Pancreas (tissue), 10 donors: ENCODE measurements around the gene RUNX1. TPM values are rescaled to one million over a fixed set of nuclear protein-coding genes. Genes with fewer than 3 reads are reported as not detected.

ENCODE experiments used
- ATAC-seq, 4 donors: fragments of 200-7000 bp; cut with Tn5 transposase; one replicate each; pipeline versions ENCODE4 v1.8.0 to v1.9.1; 2020; ENCODE audit warnings: mild to moderate bottlenecking in 4 of 4, moderate library complexity in 4 of 4
- DNase-seq, 6 donors: peaks; one replicate each; pipeline ENCODE4 v3.0.0-alpha.2; 2020
- FAIRE-seq: peaks from 2 replicates; lab custom pipeline; 2012; peaks lifted over from hg19 to GRCh38; lab: Jason Lieb, UNC
- H3K27ac ChIP-seq, 4 donors: fragments of 200-600 bp; sonication (generic); 1 replicate in 3 of 4; 2 replicates in 1 of 4; pipeline versions ENCODE4 v1.5.0 to v1.8.0; 2020
- H3K27me3 ChIP-seq, 4 donors: fragments of 200-600 bp; one replicate each; pipeline ENCODE4 v1.8.0; 2021
- H3K36me3 ChIP-seq, 3 donors: fragments of 200-600 bp; sonication (generic) in 1 of 3; one replicate each; pipeline versions ENCODE4 v1.5.0 to v1.8.0; 2020 to 2021
- H3K4me1 ChIP-seq, 3 donors: fragments of 200-600 bp; one replicate each; pipeline ENCODE4 v1.8.0; 2021
- H3K4me3 ChIP-seq, 4 donors: fragments of 200-600 bp; sonication (generic) in 2 of 4; one replicate each; pipeline versions ENCODE4 v1.5.0 to v1.8.0; 2020 to 2021
- H3K9me3 ChIP-seq, 4 donors: fragments of 200-600 bp; one replicate each; pipeline ENCODE4 v1.8.0; 2021
- WGBS, 2 donors: extraction: QIAGEN DNeasy Blood & Tissue Kit; methylation state at CpG; one replicate each; pipeline ENCODE4 v1.1.7; 2013; 5-methylcytosine and 5-hydroxymethylcytosine counted together
- intact Hi-C, 3 donors: fragments of 100-400 bp; cut with DNase I; formaldehyde crosslinking; loops; one replicate each; pipeline versions ENCODE4 v1.11.1 to v1.14.2; 2022
- polyA plus RNA-seq, 2 donors: library from polyadenylated mRNA; stranded (reverse); fragments of 200-250 nt; gene quantifications; one replicate each; pipeline ENCODE4 v1.2.3, GENCODE V29; 2013
- total RNA-seq, 6 donors: library from RNA; stranded (reverse); fragmentation: NEBNext Ultra II Directional in 4 of 6; extraction: Animal tissue kit (Norgen Biotek cat#: 25700) in 4 of 6; gene quantifications; one replicate each; pipeline versions ENCODE4 v1.2.1 to v1.2.4, GENCODE V29; 2021 to 2023
- TF ChIP-seq, protein P1 (sequence below), 4 donors: fragments of 200-600 bp; sonication (generic) in 3 of 4; IDR thresholded peaks; one replicate each; pipeline versions ENCODE4 v1.5.0 to v1.8.0; 2021; ENCODE audit warnings: antibody characterized with exemption in 4 of 4
- donor health status: healthy with polysubstance abuse.
- donor health status: DM: no; HTN: no; CAD: no; lungs with moderate emphysema.
- donor health status: DM: no; HTN: no; CAD: no.
- donor health status: control.
- donor health status: control.
- donor health status: Bipolar disorder and iron deficiency.
- donor health status: DM: yes; HTN: yes; CAD: no.
- donor health status: DM: no; HTN: no; CAD: no.
- donor health status: DM: no; HTN: no; CAD: no.
- donor health status: DM: yes; HTN: yes; CAD: no.

The RUNX1 gene
- total and polyA plus RNA-seq, 8 donors = 2.1 to 38.2 (median 4.5) TPM

- WGBS, 2 donors = 61 to 65% methylated on average over 10 of the region's 10 CpGs
- no peak for ATAC-seq
- H3K27ac ChIP-seq = no peak overlapping the region
Measured at GRCh38 chr21:34965200-34966174, 83.6 kb downstream of the RUNX1 start.

GRCh38 chr21:34962586-34963222 lies 86.4 kb downstream of the RUNX1 start:
- H3K9me3 ChIP-seq = no peaks in the 10 kb centered on the region
- H3K4me1 ChIP-seq = no peaks in the 10 kb centered on the region
- no peak overlapping the region for H3K4me3 ChIP-seq
- H3K36me3 ChIP-seq = no peaks in the 10 kb centered on the region
- H3K27me3 ChIP-seq = no peaks in the 10 kb centered on the region
- 72 to 78% methylated on average over 16 of the region's 16 CpGs for WGBS, 2 donors
- intact Hi-C loops = no loop called here
- no peak for ATAC-seq
- no peak for FAIRE-seq
- no peak for DNase-seq
- H3K27ac ChIP-seq = no peak overlapping the region
- TF ChIP-seq, protein P1, sequence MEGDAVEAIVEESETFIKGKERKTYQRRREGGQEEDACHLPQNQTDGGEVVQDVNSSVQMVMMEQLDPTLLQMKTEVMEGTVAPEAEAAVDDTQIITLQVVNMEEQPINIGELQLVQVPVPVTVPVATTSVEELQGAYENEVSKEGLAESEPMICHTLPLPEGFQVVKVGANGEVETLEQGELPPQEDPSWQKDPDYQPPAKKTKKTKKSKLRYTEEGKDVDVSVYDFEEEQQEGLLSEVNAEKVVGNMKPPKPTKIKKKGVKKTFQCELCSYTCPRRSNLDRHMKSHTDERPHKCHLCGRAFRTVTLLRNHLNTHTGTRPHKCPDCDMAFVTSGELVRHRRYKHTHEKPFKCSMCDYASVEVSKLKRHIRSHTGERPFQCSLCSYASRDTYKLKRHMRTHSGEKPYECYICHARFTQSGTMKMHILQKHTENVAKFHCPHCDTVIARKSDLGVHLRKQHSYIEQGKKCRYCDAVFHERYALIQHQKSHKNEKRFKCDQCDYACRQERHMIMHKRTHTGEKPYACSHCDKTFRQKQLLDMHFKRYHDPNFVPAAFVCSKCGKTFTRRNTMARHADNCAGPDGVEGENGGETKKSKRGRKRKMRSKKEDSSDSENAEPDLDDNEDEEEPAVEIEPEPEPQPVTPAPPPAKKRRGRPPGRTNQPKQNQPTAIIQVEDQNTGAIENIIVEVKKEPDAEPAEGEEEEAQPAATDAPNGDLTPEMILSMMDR (IDR thresholded peaks at IDR 0.05) = no peak

More at GRCh38 chr21:34965200-34966174, 83.6 kb downstream of the RUNX1 start:
- TF ChIP-seq, protein P1 (IDR thresholded peaks at IDR 0.05) = no peak
- FAIRE-seq (no peak), DNase-seq (no peak)
- Histone ChIP-seq H3K4me1 (no peaks in the 10 kb centered on the region), H3K4me3 (no peak overlapping the region), H3K36me3 (no peaks in the 10 kb centered on the region), H3K9me3 (no peaks in the 10 kb centered on the region), H3K27me3 (no peaks in the 10 kb centered on the region)
- intact Hi-C loops = no loop called here

GRCh38 chr21:34962136-34962535 lies 87.0 kb downstream of the RUNX1 start:
- FAIRE-seq = no peak
- no peak overlapping the region for H3K4me3 ChIP-seq
- 41 to 51% methylated on average over 2 of the region's 2 CpGs for WGBS, 2 donors

DNA sequence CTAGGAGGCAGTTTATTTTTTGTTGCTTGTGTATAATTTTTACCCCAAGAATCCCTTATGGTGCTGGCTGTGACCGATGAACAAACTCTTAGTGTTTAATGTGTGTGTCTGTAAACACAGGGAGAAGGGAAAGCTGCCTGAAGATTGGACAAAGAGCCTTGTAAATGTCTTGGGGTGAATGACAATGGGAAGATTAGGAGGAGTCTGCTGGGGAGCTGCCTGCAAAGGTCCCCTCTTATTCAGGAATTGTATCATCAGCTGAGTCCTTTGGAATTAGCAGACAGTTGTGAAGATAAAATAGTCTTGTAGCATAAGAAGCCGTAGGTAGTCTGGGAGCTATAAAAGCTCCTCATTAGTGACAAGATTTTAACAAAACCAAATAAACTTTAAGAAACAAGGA lies 88.4 kb downstream of the RUNX1 start:
- Histone ChIP-seq H3K36me3 (no peaks in the 10 kb centered on the region), H3K27ac (no peak overlapping the region), H3K4me1 (no peaks in the 10 kb centered on the region), H3K9me3 (no peaks in the 10 kb centered on the region), H3K27me3 (no peaks in the 10 kb centered on the region), H3K4me3 (no peak overlapping the region)
- ATAC-seq (no peak), FAIRE-seq (no peak), DNase-seq (no peak)
- intact Hi-C loops = no loop called here
- TF ChIP-seq, protein P1 (IDR thresholded peaks at IDR 0.05) = no peak
- 55 to 68% methylated on average over 2 of the region's 2 CpGs for WGBS, 2 donors

More at GRCh38 chr21:34962136-34962535, 87.0 kb downstream of the RUNX1 start:
- TF ChIP-seq, protein P1 (IDR thresholded peaks at IDR 0.05) = no peak
- Histone ChIP-seq H3K27me3 (no peaks in the 10 kb centered on the region), H3K9me3 (no peaks in the 10 kb centered on the region), H3K27ac (no peak overlapping the region), H3K36me3 (no peaks in the 10 kb centered on the region), H3K4me1 (no peaks in the 10 kb centered on the region)
- DNase-seq (no peak), ATAC-seq (no peak)
- intact Hi-C loops = no loop called here
